PC-3 (cell line): ENCODE results near the gene CAPRIN2. TPM values are rescaled to one million over a fixed set of nuclear protein-coding genes. Genes with fewer than 3 reads are reported as not detected.

Experiments
- ATAC-seq: fragments of 200-7000 bp; cut with Tn5 transposase; 2 replicates; pipeline ENCODE4 v1.9.1; 2020; ENCODE audit warnings: mild to moderate bottlenecking, moderate library complexity
- BruUV-seq: library from RNA; stranded (reverse); fragments of 400-500 nt; replicated peaks from 2 replicates; lab custom pipeline; 2021; lab: Mats Ljungman, UMichigan
- CTCF ChIA-PET: fragments of 300-600 bp; sonication (Branson Sonifier 250); formaldehyde crosslinking; loops from one replicate; lab custom pipeline; 2022; ENCODE audit warnings: antibody characterized with exemption; lab: Charles Lee
- POLR2A ChIA-PET: fragments of 300-600 bp; sonication (Branson Sonifier 250); formaldehyde crosslinking; loops from one replicate; lab custom pipeline; 2022; ENCODE audit warnings: antibody characterized with exemption; ENCODE audit not compliant: unreplicated experiment; lab: Charles Lee
- DNase-seq: peaks from one replicate; pipeline ENCODE4 v3.0.0-alpha.2; 2015
- H2AFZ ChIP-seq: fragments of 300-600 bp; sonication (generic); 2 replicates; pipeline ENCODE4 v1.6.0; 2016; ENCODE audit warnings: antibody characterized with exemption, low read length
- H3F3A ChIP-seq: fragments of 300-600 bp; sonication (generic); one replicate; pipeline ENCODE4 v1.6.0; 2017; ENCODE audit warnings: antibody characterized with exemption, low read length, control low read depth, mild to moderate bottlenecking; ENCODE audit not compliant: unreplicated experiment
- H3K27ac ChIP-seq: fragments of 300-600 bp; sonication (generic); 2 replicates; pipeline ENCODE4 v1.5.1; 2016; ENCODE audit warnings: mild to moderate bottlenecking, low read length
- H3K27me3 ChIP-seq: fragments of 300-600 bp; sonication (generic); 2 replicates; pipeline ENCODE4 v1.6.1; 2016; ENCODE audit warnings: low read length, mixed read lengths
- H3K36me3 ChIP-seq: fragments of 300-600 bp; sonication (generic); 2 replicates; pipeline ENCODE4 v1.6.1; 2016; ENCODE audit warnings: low read depth, mixed run types, low read length, mixed read lengths
- H3K4me1 ChIP-seq: fragments of 300-600 bp; sonication (generic); 2 replicates; pipeline ENCODE4 v1.5.1; 2016; ENCODE audit warnings: low read length; ENCODE audit not compliant: insufficient read depth
- H3K4me2 ChIP-seq: fragments of 300-600 bp; sonication (generic); 2 replicates; pipeline ENCODE4 v1.6.0; 2016; ENCODE audit warnings: low read length
- H3K4me3 ChIP-seq: fragments of 300-600 bp; sonication (generic); 2 replicates; pipeline ENCODE4 v1.5.1; 2016; ENCODE audit warnings: mild to moderate bottlenecking, low read length, mixed read lengths
- H3K79me2 ChIP-seq: fragments of 300-600 bp; sonication (generic); 2 replicates; pipeline ENCODE4 v1.6.1; 2017; ENCODE audit warnings: low read length, mixed read lengths
- H3K9ac ChIP-seq: fragments of 300-600 bp; sonication (generic); 2 replicates; pipeline ENCODE4 v1.6.0; 2016; ENCODE audit warnings: mild to moderate bottlenecking, low read length
- H3K9me2 ChIP-seq: fragments of 300-600 bp; sonication (generic); replicated peaks from 2 replicates; pipeline ENCODE4 v1.6.1; 2016; ENCODE audit warnings: mixed run types, low read length, mixed read lengths
- H3K9me3 ChIP-seq: fragments of 300-600 bp; sonication (generic); 2 replicates; pipeline ENCODE4 v1.6.1; 2016; ENCODE audit warnings: low read length, mixed read lengths
- H4K20me1 ChIP-seq: fragments of 300-600 bp; sonication (generic); 2 replicates; pipeline ENCODE4 v1.6.1; 2016; ENCODE audit warnings: low read length, mixed read lengths
- EZH2 ChIP-seq: fragments of 300-600 bp; sonication (generic); IDR thresholded peaks from one replicate; pipeline ENCODE4 v1.6.1; 2017; ENCODE audit warnings: antibody characterized with exemption, mild to moderate bottlenecking, low read length; ENCODE audit not compliant: unreplicated experiment
- EZH2phosphoT487 ChIP-seq: fragments of 300-600 bp; sonication (generic); IDR thresholded peaks from 2 replicates; pipeline ENCODE4 v1.6.1; 2018; ENCODE audit warnings: mild to moderate bottlenecking, antibody characterized with exemption, low read length, borderline replicate concordance
- intact Hi-C: fragments of 100-400 bp; cut with micrococcal nuclease; formaldehyde crosslinking; loops from 2 replicates; pipeline ENCODE4 v1.9.0; 2023
- total RNA-seq: library from RNA; depleted of rRNA; stranded (reverse); fragments of >200 nt; gene quantifications from 2 replicates; pipeline ENCODE4 v1.2.3, GENCODE V29; 2014; rRNA removed
- TF ChIP-seq, protein P1 (sequence below): fragments of 300-600 bp; sonication (generic); conservative IDR thresholded peaks from 2 replicates; pipeline ENCODE4 v1.5.1; 2017; ENCODE audit warnings: antibody characterized with exemption, low read depth, mild to moderate bottlenecking, low read length

CAPRIN2 gene
- total RNA-seq, 1 experiment from 2014 or later, result 23.1 TPM

DNA sequence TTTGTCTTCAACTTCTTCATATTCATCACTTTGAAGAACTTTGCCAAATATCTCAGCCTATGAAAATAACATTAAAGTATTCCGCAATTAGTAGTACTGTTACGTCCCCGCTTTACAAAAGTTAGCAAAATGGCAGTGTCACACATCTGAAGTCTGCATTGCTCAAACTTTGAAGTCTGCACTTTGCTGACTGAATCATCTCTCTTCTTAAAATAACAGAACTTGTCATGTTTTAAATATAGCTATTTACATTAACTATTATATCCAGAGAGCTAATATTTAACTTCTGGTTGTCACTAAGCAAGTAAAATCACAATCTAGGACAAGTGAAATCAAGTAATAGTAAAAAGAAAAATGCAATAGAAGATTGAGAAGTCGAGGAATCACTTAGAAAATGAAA lies 93.5 kb downstream of the CAPRIN2 start:
- ChIA-PET CTCF (no interaction called here), POLR2A (no interaction called here)
- H3K4me1 ChIP-seq, result no peaks in the 10 kb centered on the region
- no peak overlapping the region for H3K9ac ChIP-seq
- intact Hi-C loops, result no loop called here
- no peaks in the 10 kb centered on the region for H3K79me2 ChIP-seq
- no peaks in the 10 kb centered on the region for H3K9me3 ChIP-seq
- H3K36me3 ChIP-seq, result peaks cover 7% of the 10 kb centered on the region
- H2AFZ ChIP-seq, result no peak overlapping the region
- H3F3A ChIP-seq, result no peaks in the 10 kb centered on the region
- no peak overlapping the region for H3K4me2 ChIP-seq
- no peaks in the 10 kb centered on the region for H3K9me2 ChIP-seq
- TF ChIP-seq EZH2 (no peak), EZH2phosphoT487 (no peak)
- TF ChIP-seq, protein P1, sequence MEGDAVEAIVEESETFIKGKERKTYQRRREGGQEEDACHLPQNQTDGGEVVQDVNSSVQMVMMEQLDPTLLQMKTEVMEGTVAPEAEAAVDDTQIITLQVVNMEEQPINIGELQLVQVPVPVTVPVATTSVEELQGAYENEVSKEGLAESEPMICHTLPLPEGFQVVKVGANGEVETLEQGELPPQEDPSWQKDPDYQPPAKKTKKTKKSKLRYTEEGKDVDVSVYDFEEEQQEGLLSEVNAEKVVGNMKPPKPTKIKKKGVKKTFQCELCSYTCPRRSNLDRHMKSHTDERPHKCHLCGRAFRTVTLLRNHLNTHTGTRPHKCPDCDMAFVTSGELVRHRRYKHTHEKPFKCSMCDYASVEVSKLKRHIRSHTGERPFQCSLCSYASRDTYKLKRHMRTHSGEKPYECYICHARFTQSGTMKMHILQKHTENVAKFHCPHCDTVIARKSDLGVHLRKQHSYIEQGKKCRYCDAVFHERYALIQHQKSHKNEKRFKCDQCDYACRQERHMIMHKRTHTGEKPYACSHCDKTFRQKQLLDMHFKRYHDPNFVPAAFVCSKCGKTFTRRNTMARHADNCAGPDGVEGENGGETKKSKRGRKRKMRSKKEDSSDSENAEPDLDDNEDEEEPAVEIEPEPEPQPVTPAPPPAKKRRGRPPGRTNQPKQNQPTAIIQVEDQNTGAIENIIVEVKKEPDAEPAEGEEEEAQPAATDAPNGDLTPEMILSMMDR, result no peak
- H4K20me1 ChIP-seq, result no peaks in the 10 kb centered on the region
- BruUV-seq, result no TSS peak
- no peak overlapping the region for H3K4me3 ChIP-seq
- no peak for DNase-seq
- ATAC-seq, result peak; percentile 54
- H3K27me3 ChIP-seq, result no peaks in the 10 kb centered on the region
- H3K27ac ChIP-seq, result peak overlapping the region; percentile 30; the same call in 1 of the 2 replicates

Other genes with a start within 250 kb of the CAPRIN2 start
- 13.3 and 19.6 TPM in 2 replicates for gene IPO8, start 59.1 kb downstream of the CAPRIN2 start, total RNA-seq
- not detected in 2 replicates for gene TSPAN11, start 171.8 kb upstream of the CAPRIN2 start, total RNA-seq